Smooth muscle cell (in vitro differentiated cells): ENCODE measurements around the gene C11orf71. TPM values are rescaled to one million over a fixed set of nuclear protein-coding genes. Genes with fewer than 3 reads are reported as not detected.

Source experiments
- DNase-seq: peaks from one replicate; lab custom pipeline; 2025; ENCODE audit not compliant: unreplicated experiment; lab: John Stamatoyannopoulos, UW
- H2AFZ ChIP-seq: fragments of 200-600 bp; sonication (generic); 2 replicates; pipeline ENCODE4 v1.6.0; 2016; ENCODE audit warnings: antibody characterized with exemption, low read depth, mild to moderate bottlenecking
- H3F3A ChIP-seq: fragments of 200-600 bp; sonication (generic); 2 replicates; pipeline ENCODE4 v1.6.0; 2017; ENCODE audit warnings: antibody characterized with exemption, low read depth
- H3K27ac ChIP-seq: fragments of 200-600 bp; sonication (generic); 2 replicates; pipeline ENCODE4 v1.5.1; 2016; ENCODE audit warnings: low read depth, mild to moderate bottlenecking
- H3K27me3 ChIP-seq: fragments of 200-600 bp; sonication (generic); 2 replicates; pipeline ENCODE4 v1.6.1; 2016; ENCODE audit warnings: low read depth, mild to moderate bottlenecking
- H3K36me3 ChIP-seq: fragments of 200-600 bp; sonication (generic); 2 replicates; pipeline ENCODE4 v1.5.1; 2016; ENCODE audit warnings: low read depth
- H3K4me1 ChIP-seq: fragments of 200-600 bp; sonication (generic); 2 replicates; pipeline ENCODE4 v1.5.1; 2016; ENCODE audit warnings: low read depth
- H3K4me2 ChIP-seq: fragments of 200-600 bp; sonication (generic); 2 replicates; pipeline ENCODE4 v1.6.0; 2016; ENCODE audit warnings: mild to moderate bottlenecking
- H3K4me3 ChIP-seq: fragments of 200-600 bp; sonication (generic); 2 replicates; pipeline ENCODE4 v1.5.1; 2016; ENCODE audit warnings: mild to moderate bottlenecking
- H3K79me2 ChIP-seq: fragments of 200-600 bp; sonication (generic); 2 replicates; pipeline ENCODE4 v1.6.0; 2016; ENCODE audit warnings: low read depth, mild to moderate bottlenecking
- H3K9ac ChIP-seq: fragments of 200-600 bp; sonication (generic); 2 replicates; pipeline ENCODE4 v1.6.0; 2016; ENCODE audit warnings: low read depth
- H3K9me3 ChIP-seq: fragments of 200-600 bp; sonication (generic); replicated peaks from 2 replicates; pipeline ENCODE4 v1.5.1; 2016; ENCODE audit warnings: low read depth
- H4K20me1 ChIP-seq: fragments of 200-600 bp; sonication (generic); 2 replicates; pipeline ENCODE4 v1.6.0; 2016; ENCODE audit warnings: low read depth
- CTCF ChIP-seq: fragments of 200-600 bp; sonication (generic); IDR thresholded peaks from 2 replicates; pipeline ENCODE4 v1.5.1; 2017; ENCODE audit warnings: borderline replicate concordance, mild to moderate bottlenecking, antibody characterized with exemption; ENCODE audit not compliant: insufficient read depth, poor library complexity, severe bottlenecking
- WGBS: methylation state at CpG from one replicate; pipeline ENCODE4 v1.1.7; 2016; ENCODE audit warnings: low lambda C conversion rate; 5-methylcytosine and 5-hydroxymethylcytosine counted together
- polyA plus RNA-seq: library from polyadenylated mRNA; unstranded; fragments of >200 nt; fragmentation: Nextera tagmentation; extraction: Ambion mirVana; gene quantifications from 2 replicates; pipeline ENCODE4 v1.2.1, GENCODE V29; 2016
- total RNA-seq: library from RNA; depleted of rRNA; stranded (reverse); fragments of >200 nt; gene quantifications from 2 replicates; pipeline ENCODE4 v1.2.3, GENCODE V29; 2014

Gene C11orf71
- total and polyA plus RNA-seq, 2 experiments from 2014 or later: 1.3 to 2.0 TPM

- no peak for TF ChIP-seq CTCF
- Histone ChIP-seq H3K27me3 (no peaks in the 10 kb centered on the region), H4K20me1 (peaks cover 20% of the 10 kb centered on the region), H3K79me2 (peaks cover 39% of the 10 kb centered on the region), H3K4me1 (peaks cover 21% of the 10 kb centered on the region), H3F3A (no peaks in the 10 kb centered on the region), H3K4me2 (peak overlapping the region; percentile 90), H3K27ac (peak overlapping the region; percentile 99), H3K9me3 (no peaks in the 10 kb centered on the region), H3K36me3 (no peaks in the 10 kb centered on the region), H3K4me3 (peak overlapping the region; percentile 74), H2AFZ (no peak overlapping the region), H3K9ac (peak overlapping the region; percentile 97)
- WGBS: 72% methylated on average over 4 of the region's 4 CpGs
- no peak for DNase-seq
These were observed 1.9 kb downstream of the C11orf71 start for GRCh38 chr11:114398303-114398920.

GRCh38 chr11:114397349-114397982 is 2.8 kb downstream of the C11orf71 start:
- DNase-seq: no peak
- no peaks in the 10 kb centered on the region for H3F3A ChIP-seq
- TF ChIP-seq CTCF: no peak
- H2AFZ ChIP-seq: no peak overlapping the region
- H3K79me2 ChIP-seq: peaks cover 29% of the 10 kb centered on the region
- 88% methylated on average over 2 of the region's 2 CpGs for WGBS
- H3K4me2 ChIP-seq: peak overlapping the region; percentile 90
- H3K9ac ChIP-seq: no peak overlapping the region
- H3K27me3 ChIP-seq: no peaks in the 10 kb centered on the region
- no peak overlapping the region for H3K27ac ChIP-seq
- H4K20me1 ChIP-seq: peaks cover 10% of the 10 kb centered on the region
- no peak overlapping the region for H3K4me3 ChIP-seq
- H3K4me1 ChIP-seq: peaks cover 21% of the 10 kb centered on the region
- no peaks in the 10 kb centered on the region for H3K9me3 ChIP-seq
- H3K36me3 ChIP-seq: no peaks in the 10 kb centered on the region

- Histone ChIP-seq H3K27me3 (no peaks in the 10 kb centered on the region), H3F3A (no peaks in the 10 kb centered on the region), H2AFZ (no peak overlapping the region), H3K4me2 (no peak overlapping the region), H3K27ac (no peak overlapping the region), H3K9me3 (no peaks in the 10 kb centered on the region), H3K36me3 (no peaks in the 10 kb centered on the region), H4K20me1 (peaks cover 6% of the 10 kb centered on the region), H3K9ac (no peak overlapping the region), H3K4me3 (no peak overlapping the region), H3K79me2 (peaks cover 24% of the 10 kb centered on the region), H3K4me1 (peaks cover 21% of the 10 kb centered on the region)
- no peak for DNase-seq
- no peak for TF ChIP-seq CTCF
These were observed 3.4 kb downstream of the C11orf71 start for GRCh38 chr11:114396916-114397315.

- Histone ChIP-seq H3K4me1 (peaks cover 21% of the 10 kb centered on the region), H3F3A (no peaks in the 10 kb centered on the region), H4K20me1 (no peaks in the 10 kb centered on the region), H3K9ac (no peak overlapping the region), H3K36me3 (no peaks in the 10 kb centered on the region), H3K27ac (no peak overlapping the region), H3K4me2 (no peak overlapping the region), H3K27me3 (no peaks in the 10 kb centered on the region), H3K4me3 (no peak overlapping the region), H2AFZ (no peak overlapping the region), H3K79me2 (peaks cover 12% of the 10 kb centered on the region), H3K9me3 (no peaks in the 10 kb centered on the region)
- 30% methylated on average over 3 of the region's 3 CpGs for WGBS
- DNase-seq: no peak
- TF ChIP-seq CTCF: peak; percentile 14
These were observed 4.6 kb downstream of the C11orf71 start for GRCh38 chr11:114395736-114396135.
